Epithelial cell of proximal tubule (primary cell): Measurements from ENCODE around the gene CR1L. TPM values are rescaled to one million over a fixed set of nuclear protein-coding genes. Genes with fewer than 3 reads are reported as not detected.
"Not testable (repeated sequence)": the region's sequence is repeated elsewhere in the genome, so short reads cannot be mapped to it uniquely, and the experiment has no call there.

Experiments used
- DNase-seq: peaks from one replicate; pipeline ENCODE4 v3.0.0-alpha.2; 2011; ENCODE audit warnings: low read depth
- H3K4me3 ChIP-seq: 2 replicates; pipeline ENCODE4 v1.5.1; 2011; ENCODE audit warnings: low read depth, mild to moderate bottlenecking, low read length
- CTCF ChIP-seq: conservative IDR thresholded peaks from 2 replicates; pipeline ENCODE4 v1.5.1; 2012; ENCODE audit warnings: low read depth, mild to moderate bottlenecking, low read length
- total RNA-seq: library from RNA; depleted of rRNA; stranded (reverse); fragments of >200 nt; gene quantifications from 2 replicates; pipeline ENCODE4 v1.2.3, GENCODE V29; 2015

CR1L gene
- total RNA-seq, 1 donor from 2014 or later, result not detected

DNA sequence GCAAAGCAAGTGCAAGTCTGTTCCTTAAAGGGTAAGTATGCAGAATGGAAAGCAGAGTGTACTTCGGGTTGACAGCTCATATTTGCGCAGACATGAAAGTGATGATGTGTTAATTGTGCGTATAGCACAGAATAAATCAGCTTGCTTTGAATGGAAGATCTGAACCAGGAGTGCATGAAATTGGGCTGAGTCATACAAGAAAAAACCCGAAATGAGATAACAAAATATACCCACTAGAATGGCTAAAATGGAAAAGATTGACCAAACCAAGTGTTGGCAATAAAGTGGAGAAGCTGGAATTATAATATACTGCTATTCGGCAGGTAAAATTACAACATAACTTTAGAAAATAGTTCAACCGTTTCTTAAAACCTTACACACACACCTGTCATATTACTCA is 28.5 kb downstream of the CR1L start:
- no peak for TF ChIP-seq CTCF
- DNase-seq, result no peak
- no peak overlapping the region for H3K4me3 ChIP-seq

GRCh38 chr1:207676153-207676552 is 31.2 kb downstream of the CR1L start:
- no peak for TF ChIP-seq CTCF
- no peak overlapping the region for H3K4me3 ChIP-seq
- no peak for DNase-seq

GRCh38 chr1:207680590-207681388 is 35.9 kb downstream of the CR1L start:
- DNase-seq, H3K4me3 ChIP-seq: not testable (repeated sequence)

GRCh38 chr1:207682872-207683434 is 38.0 kb downstream of the CR1L start:
- not testable (repeated sequence) for DNase-seq

GRCh38 chr1:207690551-207690950 is 45.6 kb downstream of the CR1L start:
- DNase-seq, H3K4me3 ChIP-seq: not testable (repeated sequence)

More at GRCh38 chr1:207682872-207683434, 38.0 kb downstream of the CR1L start:
- not testable (repeated sequence) for H3K4me3 ChIP-seq

DNA sequence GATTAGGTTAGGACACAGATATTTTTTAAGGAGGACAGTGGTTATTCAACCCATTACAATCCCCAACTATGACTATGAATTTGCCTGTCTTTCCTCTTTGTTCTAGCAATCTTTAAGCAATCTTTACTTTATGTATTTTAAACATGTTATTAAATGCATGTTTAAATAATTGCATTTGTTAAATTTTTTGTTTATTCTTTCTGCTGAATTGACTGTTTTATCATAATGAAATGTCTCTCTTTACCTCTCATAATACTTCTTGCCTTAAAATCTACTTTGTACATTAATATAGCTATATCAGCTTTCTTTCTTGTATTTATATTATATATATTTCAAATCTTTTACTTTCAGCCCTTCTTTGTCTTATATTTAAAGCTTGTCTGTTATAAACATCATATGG is 46.1 kb downstream of the CR1L start:
- TF ChIP-seq CTCF, result no peak
- H3K4me3 ChIP-seq, result no peak overlapping the region
- no peak for DNase-seq

DNA sequence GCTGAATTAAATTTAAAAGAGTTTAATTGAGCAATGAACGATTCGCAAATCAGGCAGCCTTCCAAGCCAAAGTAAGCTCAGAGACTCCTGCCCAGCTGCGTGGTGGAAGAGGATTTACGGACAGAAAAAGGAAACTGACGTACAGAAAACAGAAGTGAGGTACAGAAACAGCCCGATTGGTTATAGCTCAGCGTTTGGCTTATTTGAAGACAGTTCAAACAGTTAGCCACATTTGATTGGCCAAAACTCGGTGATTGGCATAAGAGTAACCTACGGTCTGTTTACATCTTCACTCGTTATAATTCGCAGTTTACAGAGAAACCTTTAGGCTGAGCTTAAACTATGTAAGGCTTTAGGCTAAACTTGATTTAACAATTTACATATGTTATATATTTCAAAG is 46.9 kb downstream of the CR1L start:
- no peak overlapping the region for H3K4me3 ChIP-seq
- no peak for DNase-seq
- no peak for TF ChIP-seq CTCF

DNA sequence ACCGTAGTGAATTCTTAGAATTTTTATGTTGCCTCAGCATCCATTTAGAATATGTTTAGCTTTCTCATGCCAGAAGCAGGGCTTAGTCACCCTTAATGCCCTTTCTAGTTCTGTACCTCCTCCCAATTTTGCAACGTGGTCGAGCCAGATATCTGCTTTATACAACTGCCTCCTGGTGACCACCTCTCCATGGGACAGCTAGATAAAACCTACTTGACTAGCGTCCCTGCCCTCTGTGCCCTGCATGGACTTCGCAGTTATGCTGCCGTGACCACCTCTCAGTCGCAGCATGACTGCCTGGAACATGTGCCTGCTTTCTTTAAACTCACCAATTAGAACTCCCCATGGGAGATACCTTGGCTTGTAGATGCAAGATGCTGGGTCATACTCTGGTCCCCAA is 47.4 kb downstream of the CR1L start:
- not testable (repeated sequence) for DNase-seq, H3K4me3 ChIP-seq

- H3K4me3 ChIP-seq, result no peak overlapping the region
- no peak for TF ChIP-seq CTCF
- no peak for DNase-seq
These were observed 51.0 kb downstream of the CR1L start for GRCh38 chr1:207695891-207696290.
